Measurements from ENCODE around the gene FANCI. TPM values are rescaled to one million over a fixed set of nuclear protein-coding genes. Genes with fewer than 3 reads are reported as not detected.

Gene FANCI
- total RNA-seq: 5.0 TPM

- intact Hi-C loops (cut with DNase I): no loop called here
- peak; percentile 97 for DNase-seq (ENCODE audit: low spot score)
These were observed at the start of gene FANCI for GRCh38 chr15:89243691-89244573. Gene FANCI (plus strand): TSS chr15:89243979. CDS start chr15:89247648, 3,669 bp downstream.

GRCh38 chr15:89194608-89195007 is 49.2 kb upstream of the FANCI start:
- intact Hi-C loops (cut with DNase I): no loop called here
- no peak for ATAC-seq

More at GRCh38 chr15:89243691-89244573, at the start of gene FANCI:
- ATAC-seq: peak; percentile 100

GRCh38 chr15:89195836-89196235 is 47.9 kb upstream of the FANCI start:
- intact Hi-C loops (cut with DNase I): no loop called here
- no peak for DNase-seq (ENCODE audit: low spot score)
- ATAC-seq: no peak

More at GRCh38 chr15:89194608-89195007, 49.2 kb upstream of the FANCI start:
- no peak for DNase-seq (ENCODE audit: low spot score)

GRCh38 chr15:89196241-89196640 is 47.5 kb upstream of the FANCI start:
- no peak for ATAC-seq
- intact Hi-C loops (cut with DNase I): no loop called here

GRCh38 chr15:89196994-89197393 is 46.8 kb upstream of the FANCI start:
- ATAC-seq (no peak), DNase-seq (ENCODE audit: low spot score) (no peak)
- intact Hi-C loops (cut with DNase I): no loop called here

More at GRCh38 chr15:89196241-89196640, 47.5 kb upstream of the FANCI start:
- no peak for DNase-seq (ENCODE audit: low spot score)

- DNase-seq (ENCODE audit: low spot score) (peak; percentile 78), ATAC-seq (peak; percentile 71)
- intact Hi-C loops (cut with DNase I): no loop called here
These were observed 46.2 kb upstream of the FANCI start for GRCh38 chr15:89197503-89197971.

GRCh38 chr15:89198196-89198595 is 45.6 kb upstream of the FANCI start:
- no peak for DNase-seq (ENCODE audit: low spot score)
- ATAC-seq: no peak
- intact Hi-C loops (cut with DNase I): no loop called here

GRCh38 chr15:89198934-89199333 is 44.8 kb upstream of the FANCI start:
- ATAC-seq (peak; percentile 70), DNase-seq (ENCODE audit: low spot score) (no peak)
- intact Hi-C loops (cut with DNase I): no loop called here

- intact Hi-C loops (cut with DNase I): no loop called here
- ATAC-seq (peak; percentile 61), DNase-seq (ENCODE audit: low spot score) (peak; percentile 64)
These were observed 44.0 kb upstream of the FANCI start for GRCh38 chr15:89199746-89200145.

GRCh38 chr15:89200182-89200581 is 43.6 kb upstream of the FANCI start:
- intact Hi-C loops (cut with DNase I): no loop called here
- peak; percentile 56 for DNase-seq (ENCODE audit: low spot score)
- ATAC-seq: no peak

- DNase-seq (ENCODE audit: low spot score) (peak; percentile 53), ATAC-seq (no peak)
- intact Hi-C loops (cut with DNase I): no loop called here
These were observed 42.2 kb upstream of the FANCI start for GRCh38 chr15:89201465-89202005.

- intact Hi-C loops (cut with DNase I): no loop called here
- ATAC-seq (no peak), DNase-seq (ENCODE audit: low spot score) (peak; percentile 22)
These were observed 40.0 kb upstream of the FANCI start for GRCh38 chr15:89203705-89204273.

- DNase-seq (ENCODE audit: low spot score): peak; percentile 47
- ATAC-seq: no peak
- intact Hi-C loops (cut with DNase I): no loop called here
These were observed 37.7 kb upstream of the FANCI start for GRCh38 chr15:89205991-89206585.

- peak; percentile 92 for ATAC-seq
- peak; percentile 83 for DNase-seq (ENCODE audit: low spot score)
- intact Hi-C loops (cut with DNase I): no loop called here
These were observed 36.9 kb upstream of the FANCI start for GRCh38 chr15:89206908-89207331.

GRCh38 chr15:89208256-89208655 is 35.5 kb upstream of the FANCI start:
- ATAC-seq: no peak
- intact Hi-C loops (cut with DNase I): no loop called here

GRCh38 chr15:89209057-89209456 is 34.7 kb upstream of the FANCI start:
- ATAC-seq (no peak), DNase-seq (ENCODE audit: low spot score) (no peak)
- intact Hi-C loops (cut with DNase I): no loop called here

More at GRCh38 chr15:89208256-89208655, 35.5 kb upstream of the FANCI start:
- DNase-seq (ENCODE audit: low spot score): no peak

GRCh38 chr15:89211678-89212170 is 32.1 kb upstream of the FANCI start:
- intact Hi-C loops (cut with DNase I): no loop called here
- DNase-seq (ENCODE audit: low spot score) (no peak), ATAC-seq (no peak)

GRCh38 chr15:89215627-89216026 is 28.2 kb upstream of the FANCI start:
- DNase-seq (ENCODE audit: low spot score): no peak
- intact Hi-C loops (cut with DNase I): no loop called here
- no peak for ATAC-seq

GRCh38 chr15:89217031-89217430 is 26.7 kb upstream of the FANCI start:
- intact Hi-C loops (cut with DNase I): no loop called here
- DNase-seq (ENCODE audit: low spot score) (no peak), ATAC-seq (no peak)
